Stimulated activated CD4-positive, alpha-beta T cell treated with anti-CD3 and anti-CD28 coated beads, Interleukin-1b, Interleukin-23, amount 100 ng/mL, for 1 hour (primary cell): ENCODE data around the gene ZSWIM3.
"Not testable (repeated sequence)": the region's sequence is repeated elsewhere in the genome, so short reads cannot be mapped to it uniquely, and the experiment has no call there.

ENCODE experiments used
- DNase-seq, 2 donors: peaks; one replicate each; pipeline ENCODE4 v3.0.0-alpha.2; 2020; ENCODE audit warnings: low read depth in 2 of 2

The ZSWIM3 gene

GRCh38 chr20:45857114-45857881 lies at the start of gene ZSWIM3, which contains the start of gene ACOT8:
Gene ZSWIM3 (plus strand): TSS chr20:45857614. CDS start chr20:45857826, 212 bp downstream.
Gene ACOT8 (minus strand): TSS chr20:45857392. CDS start chr20:45857315, 77 bp downstream.
- DNase-seq: peak; percentile 69 to 88

- no peak for DNase-seq
Measured at GRCh38 chr20:45810191-45810970, 47.0 kb upstream of the ZSWIM3 start.

- peak; percentile 75 to 82 for DNase-seq
Measured at GRCh38 chr20:45812157-45813005, 45.0 kb upstream of the ZSWIM3 start, which contains the start of gene UBE2C. Gene UBE2C (plus strand): TSS chr20:45812644. CDS start chr20:45812696, 52 bp downstream.

- DNase-seq: no peak
Measured at GRCh38 chr20:45813006-45813340, 44.4 kb upstream of the ZSWIM3 start.

- DNase-seq: no peak
Measured at GRCh38 chr20:45813489-45813888, 43.9 kb upstream of the ZSWIM3 start.

- DNase-seq: no peak
Measured at GRCh38 chr20:45814314-45814713, 43.1 kb upstream of the ZSWIM3 start.

GRCh38 chr20:45816951-45817350 lies 40.5 kb upstream of the ZSWIM3 start:
- no peak for DNase-seq

- DNase-seq: no peak
Measured at GRCh38 chr20:45817376-45818194, 39.8 kb upstream of the ZSWIM3 start.

- no peak for DNase-seq
Measured at GRCh38 chr20:45818239-45818638, 39.2 kb upstream of the ZSWIM3 start.

GRCh38 chr20:45819466-45819865 lies 37.9 kb upstream of the ZSWIM3 start:
- no peak for DNase-seq

- DNase-seq: no peak
Measured at GRCh38 chr20:45821947-45822346, 35.5 kb upstream of the ZSWIM3 start.

- DNase-seq: no peak
Measured at GRCh38 chr20:45822857-45823256, 34.6 kb upstream of the ZSWIM3 start.

- peak in 1 of 2 donors; percentile 14 for DNase-seq
Measured at GRCh38 chr20:45823949-45824835, 33.2 kb upstream of the ZSWIM3 start.

- DNase-seq: no peak
Measured at GRCh38 chr20:45826381-45827019, 30.9 kb upstream of the ZSWIM3 start.

- no peak for DNase-seq
Measured at GRCh38 chr20:45827030-45827652, 30.3 kb upstream of the ZSWIM3 start, which contains the start of gene TNNC2. Gene TNNC2 (minus strand): TSS chr20:45827312. CDS start chr20:45827248, 64 bp downstream.

GRCh38 chr20:45827712-45828111 lies 29.7 kb upstream of the ZSWIM3 start:
- DNase-seq: no peak

- DNase-seq: no peak
Measured at GRCh38 chr20:45828589-45828988, 28.8 kb upstream of the ZSWIM3 start.

- DNase-seq: not testable (repeated sequence)
Measured at GRCh38 chr20:45829673-45830106, 27.7 kb upstream of the ZSWIM3 start.

- DNase-seq: no peak
Measured at GRCh38 chr20:45832619-45833018, 24.8 kb upstream of the ZSWIM3 start.
